HCT116 (cell line): Measurements from ENCODE around the gene ABTB2. TPM values are rescaled to one million over a fixed set of nuclear protein-coding genes. Genes with fewer than 3 reads are reported as not detected.

Source experiments
- ATAC-seq: fragments of 200-7000 bp; cut with Tn5 transposase; 2 replicates; pipeline ENCODE4 v1.9.1; 2020; ENCODE audit warnings: mild to moderate bottlenecking, moderate library complexity
- BruUV-seq: library from RNA; stranded (reverse); fragments of 400-500 nt; replicated peaks from 2 replicates; lab custom pipeline; 2021; lab: Mats Ljungman, UMichigan
- CTCF ChIA-PET: fragments of 300-600 bp; sonication (Branson Sonifier 250); formaldehyde crosslinking; loops from one replicate; lab custom pipeline; 2021; ENCODE audit warnings: antibody characterized with exemption; lab: Charles Lee
- POLR2A ChIA-PET: fragments of 300-600, 350-600 bp; sonication (Branson Sonifier 250); formaldehyde crosslinking; loops from one replicate; lab custom pipeline; 2021; ENCODE audit warnings: antibody characterized with exemption; lab: Charles Lee
- RAD21 ChIA-PET, 2 experiments: fragments of 300-600 bp; sonication (Branson Sonifier 250); formaldehyde crosslinking; loops; one replicate each; lab custom pipeline; 2023; ENCODE audit warnings: low total read pairs in 2 of 2; ENCODE audit not compliant: uncharacterized antibody in 2 of 2, unreplicated experiment in 2 of 2, low non-redundant PET in 1 of 2; lab: Charles Lee
- DNase-seq: peaks from one replicate; pipeline ENCODE4 v3.0.0-alpha.2; 2010; ENCODE audit warnings: low read depth, low spot score
- H2AFZ ChIP-seq: fragments of 200-600 bp; shearing (Covaris generic), sonication (generic); 2 replicates; pipeline ENCODE4 v1.6.1; 2017; ENCODE audit warnings: low read depth, mixed run types, mixed read lengths, antibody characterized with exemption, low read length; ENCODE audit not compliant: poor library complexity, severe bottlenecking
- H3K27ac ChIP-seq: 2 replicates; pipeline ENCODE4 v1.5.1; 2012; ENCODE audit warnings: low read depth, low read length
- H3K27me3 ChIP-seq: fragments of 200-600 bp; sonication (generic); 2 replicates; pipeline ENCODE4 v1.6.1; 2016; ENCODE audit warnings: mixed run types, low read length, mixed read lengths; ENCODE audit not compliant: insufficient read depth
- H3K36me3 ChIP-seq, 2 experiments: fragments of 200-500 bp in 1 of 2; fragments of 200-600 bp in 1 of 2; sonication (Bioruptor generic) in 1 of 2; sonication (generic) in 1 of 2; 2 replicates each; pipeline versions ENCODE4 v1.5.1 to v1.6.1; 2014 to 2016; ENCODE audit warnings: low read length in 2 of 2, inconsistent platforms in 1 of 2, mixed read lengths in 1 of 2, mixed run types in 1 of 2; ENCODE audit not compliant: insufficient read depth in 2 of 2, control insufficient read depth in 1 of 2
- H3K4me1 ChIP-seq, 2 experiments: fragments of 200-600 bp in 1 of 2; sonication (generic) in 1 of 2; 2 replicates each; pipeline versions ENCODE4 v1.5.1 to v1.6.1; 2012 to 2017; ENCODE audit warnings: low read length in 2 of 2, inconsistent platforms in 1 of 2, mild to moderate bottlenecking in 1 of 2, mixed read lengths in 1 of 2, mixed run types in 1 of 2, moderate library complexity in 1 of 2; ENCODE audit not compliant: insufficient read depth in 2 of 2, control insufficient read depth in 1 of 2
- H3K4me2 ChIP-seq: fragments of 200-600 bp; sonication (generic); 2 replicates; pipeline ENCODE4 v1.6.1; 2017; ENCODE audit warnings: mixed run types, low read length, mixed read lengths
- H3K4me3 ChIP-seq, 2 experiments: fragments of 200-600 bp in 1 of 2; sonication (generic) in 1 of 2; replicated peaks in 1 of 2; 2 replicates each; pipeline ENCODE4 v1.5.1; 2011 to 2016; ENCODE audit warnings: low read length in 2 of 2, control low read depth in 1 of 2, low read depth in 1 of 2, mild to moderate bottlenecking in 1 of 2, mixed read lengths in 1 of 2, mixed run types in 1 of 2
- H3K79me2 ChIP-seq: fragments of 200-600 bp; sonication (generic); 2 replicates; pipeline ENCODE4 v1.6.1; 2017; ENCODE audit warnings: mild to moderate bottlenecking, mixed run types, low read length, moderate library complexity, mixed read lengths; ENCODE audit not compliant: insufficient read depth
- H3K9ac ChIP-seq: fragments of 200-600 bp; sonication (generic); 2 replicates; pipeline ENCODE4 v1.6.1; 2016; ENCODE audit warnings: low read length, mixed read lengths
- H3K9me2 ChIP-seq: fragments of 200-600 bp; sonication (generic), shearing (Covaris generic); 2 replicates; pipeline ENCODE4 v1.6.1; 2017; ENCODE audit warnings: mixed run types, mild to moderate bottlenecking, moderate library complexity; ENCODE audit not compliant: insufficient read depth
- H3K9me3 ChIP-seq, 2 experiments: fragments of 200-500 bp in 1 of 2; fragments of 200-600 bp in 1 of 2; sonication (Bioruptor generic) in 1 of 2; sonication (generic) in 1 of 2; 2 replicates each; pipeline ENCODE4 v1.6.1; 2014 to 2017; ENCODE audit warnings: low read length in 2 of 2, mixed read lengths in 2 of 2, inconsistent platforms in 1 of 2, low read depth in 1 of 2, mild to moderate bottlenecking in 1 of 2, mixed run types in 1 of 2, moderate library complexity in 1 of 2; ENCODE audit not compliant: control insufficient read depth in 1 of 2, insufficient read depth in 1 of 2
- H4K20me1 ChIP-seq: fragments of 200-600 bp; sonication (generic), shearing (Covaris generic); 2 replicates; pipeline ENCODE4 v1.6.1; 2017; ENCODE audit warnings: mixed run types, mild to moderate bottlenecking, moderate library complexity; ENCODE audit not compliant: insufficient read depth
- FOSL1 ChIP-seq: IDR thresholded peaks from 2 replicates; pipeline ENCODE4 v1.6.1; 2012; ENCODE audit warnings: low read depth
- JUND ChIP-seq: IDR thresholded peaks from 2 replicates; pipeline ENCODE4 v1.6.1; 2012
- MAX ChIP-seq: IDR thresholded peaks from 2 replicates; pipeline ENCODE4 v1.6.1; 2012
- POLR2A ChIP-seq: IDR thresholded peaks from 2 replicates; pipeline ENCODE4 v1.7.0; 2011; ENCODE audit warnings: borderline replicate concordance; ENCODE audit not compliant: insufficient read depth, insufficient read length; ENCODE audit errors: extremely low read depth
- RAD21 ChIP-seq: IDR thresholded peaks from 2 replicates; pipeline ENCODE4 v1.6.1; 2012; ENCODE audit warnings: low read depth, mild to moderate bottlenecking
- SP1 ChIP-seq: IDR thresholded peaks from 2 replicates; pipeline ENCODE4 v1.6.1; 2012; ENCODE audit warnings: low read depth
- YY1 ChIP-seq: IDR thresholded peaks from 2 replicates; pipeline ENCODE4 v1.6.1; 2011; ENCODE audit warnings: low read length, low read depth, moderate library complexity, mild to moderate bottlenecking; ENCODE audit not compliant: insufficient replicate concordance; ENCODE audit errors: extremely low read depth
- ZFX ChIP-seq: fragments of 450-650 bp; IDR thresholded peaks from 2 replicates; pipeline ENCODE4 v1.6.1; 2017
- ZNF274 ChIP-seq: fragments of 200-500 bp; sonication (Bioruptor generic); IDR thresholded peaks from 2 replicates; pipeline ENCODE4 v1.6.1; 2014; ENCODE audit warnings: mild to moderate bottlenecking, low read depth, low read length, inconsistent platforms
- intact Hi-C: fragments of 100-400 bp; cut with micrococcal nuclease; formaldehyde crosslinking; loops from 2 replicates; pipeline ENCODE4 v1.10.0; 2022
- total RNA-seq: library from RNA; stranded (reverse); gene quantifications from one replicate; pipeline ENCODE4 v1.2.1, GENCODE V29; 2021; ENCODE audit not compliant: unreplicated experiment
- TF ChIP-seq, protein P1 (sequence below), 3 experiments: fragments of 200-600 bp in 1 of 3; sonication (generic) in 1 of 3; IDR thresholded peaks in 2 of 3; conservative IDR thresholded peaks in 1 of 3; 2 replicates each; pipeline ENCODE4 v1.5.1; 2012 to 2017; ENCODE audit warnings: low read depth in 2 of 3, low read length in 2 of 3, antibody characterized with exemption in 1 of 3, borderline replicate concordance in 1 of 3, control low read depth in 1 of 3, mild to moderate bottlenecking in 1 of 3, mixed read lengths in 1 of 3, mixed run types in 1 of 3, moderate library complexity in 1 of 3; ENCODE audit not compliant: insufficient read depth in 1 of 3

The ABTB2 gene
- total RNA-seq, 1 experiment from 2014 or later, result 6.8 TPM

DNA sequence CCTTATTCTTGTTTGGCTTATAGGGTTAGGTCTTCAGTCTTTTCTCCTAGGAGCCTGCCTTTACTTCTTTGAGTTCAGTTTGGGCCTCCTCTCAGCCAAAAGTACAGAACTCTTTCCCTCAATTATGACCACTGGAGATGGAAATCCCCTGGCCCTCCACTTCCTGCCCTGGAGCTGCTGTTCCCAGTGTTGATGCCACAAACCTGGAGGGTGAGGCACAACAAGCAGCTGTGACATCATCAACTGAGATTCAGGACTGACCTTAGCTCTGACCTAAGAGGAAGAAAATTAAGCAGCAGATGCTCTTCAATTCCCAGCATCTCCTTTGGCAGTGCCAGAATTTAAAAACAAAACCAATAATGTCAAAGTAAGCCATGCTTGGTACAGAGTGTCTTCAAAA is 3.0 kb downstream of the ABTB2 start:
- H3K79me2 ChIP-seq, result peaks cover 6% of the 10 kb centered on the region; the same call in 1 of the 2 replicates
- no peak for TF ChIP-seq JUND
- no peak for TF ChIP-seq MAX
- H3K4me3 ChIP-seq, result no peak overlapping the region
- intact Hi-C loops, result loop anchor here (5.0 kb wide), 4 partner anchors 92 to 247 kb away; partner anchors contain the start of gene NAT10
- no peak for DNase-seq
- CTCF ChIA-PET, result interaction anchor here (2.2 kb wide), 1 partner anchor 181 kb away, joined by 11 read pairs; no protein-coding TSS in a partner anchor
- H3K27ac ChIP-seq, result no peak overlapping the region
- H3K4me2 ChIP-seq, result no peak overlapping the region
- no TSS peak for BruUV-seq
- no peaks in the 10 kb centered on the region for H3K9me2 ChIP-seq
- H3K9ac ChIP-seq, result no peak overlapping the region
- ATAC-seq, result no peak
- no peaks in the 10 kb centered on the region for H3K27me3 ChIP-seq
- POLR2A ChIA-PET, result no interaction called here
- no peaks in the 10 kb centered on the region for H4K20me1 ChIP-seq
- RAD21 ChIA-PET, result no interaction called here
- peaks cover 2 to 33% of the 10 kb centered on the region in 2 experiments; a peak in 3 of 4 replicates for H3K4me1 ChIP-seq
- no peaks in the 10 kb centered on the region for H3K36me3 ChIP-seq
- no peaks in the 10 kb centered on the region for H3K9me3 ChIP-seq
- H2AFZ ChIP-seq, result no peak overlapping the region

- BruUV-seq, result no TSS peak
- no peak overlapping the region for H3K9ac ChIP-seq
- H2AFZ ChIP-seq, result no peak overlapping the region
- RAD21 ChIA-PET, result no interaction called here
- POLR2A ChIA-PET, result no interaction called here
- H3K9me2 ChIP-seq, result no peaks in the 10 kb centered on the region
- no peaks in the 10 kb centered on the region for H4K20me1 ChIP-seq
- no peak overlapping the region for H3K4me3 ChIP-seq
- DNase-seq (no peak), ATAC-seq (no peak)
- no peak overlapping the region for H3K4me2 ChIP-seq
- CTCF ChIA-PET, result interaction anchor here (2.2 kb wide), 1 partner anchor 180 kb away, joined by 11 read pairs; no protein-coding TSS in a partner anchor
- H3K4me1 ChIP-seq, result peaks cover 0 to 28% of the 10 kb centered on the region in 2 experiments; a peak in 3 of 4 replicates
- no peaks in the 10 kb centered on the region for H3K36me3 ChIP-seq
- peaks cover 6% of the 10 kb centered on the region; the same call in 1 of the 2 replicates for H3K79me2 ChIP-seq
- intact Hi-C loops, result no loop called here
- H3K27me3 ChIP-seq, result no peaks in the 10 kb centered on the region
- H3K9me3 ChIP-seq, result no peaks in the 10 kb centered on the region
- no peak overlapping the region for H3K27ac ChIP-seq
- TF ChIP-seq ZFX (no peak), YY1 (no peak), SP1 (no peak), FOSL1 (no peak), RAD21 (no peak), ZNF274 (no peak), POLR2A (no peak)
- TF ChIP-seq, protein P1, sequence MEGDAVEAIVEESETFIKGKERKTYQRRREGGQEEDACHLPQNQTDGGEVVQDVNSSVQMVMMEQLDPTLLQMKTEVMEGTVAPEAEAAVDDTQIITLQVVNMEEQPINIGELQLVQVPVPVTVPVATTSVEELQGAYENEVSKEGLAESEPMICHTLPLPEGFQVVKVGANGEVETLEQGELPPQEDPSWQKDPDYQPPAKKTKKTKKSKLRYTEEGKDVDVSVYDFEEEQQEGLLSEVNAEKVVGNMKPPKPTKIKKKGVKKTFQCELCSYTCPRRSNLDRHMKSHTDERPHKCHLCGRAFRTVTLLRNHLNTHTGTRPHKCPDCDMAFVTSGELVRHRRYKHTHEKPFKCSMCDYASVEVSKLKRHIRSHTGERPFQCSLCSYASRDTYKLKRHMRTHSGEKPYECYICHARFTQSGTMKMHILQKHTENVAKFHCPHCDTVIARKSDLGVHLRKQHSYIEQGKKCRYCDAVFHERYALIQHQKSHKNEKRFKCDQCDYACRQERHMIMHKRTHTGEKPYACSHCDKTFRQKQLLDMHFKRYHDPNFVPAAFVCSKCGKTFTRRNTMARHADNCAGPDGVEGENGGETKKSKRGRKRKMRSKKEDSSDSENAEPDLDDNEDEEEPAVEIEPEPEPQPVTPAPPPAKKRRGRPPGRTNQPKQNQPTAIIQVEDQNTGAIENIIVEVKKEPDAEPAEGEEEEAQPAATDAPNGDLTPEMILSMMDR (IDR thresholded peaks at IDR 0.05 in 2 of 3, conservative IDR thresholded peaks at IDR 0.05 in 1 of 3; ENCODE audit: borderline replicate concordance in 1 of 3, insufficient read depth in 1 of 3, low read depth in 2 of 3, low read length in 2 of 3), result no peak
- TF ChIP-seq, all 23 proteins: peak for 0
Measured at GRCh38 chr11:34353881-34354280, 3.9 kb downstream of the ABTB2 start.
